ENCODE data around the gene ARHGEF28. TPM values are rescaled to one million over a fixed set of nuclear protein-coding genes. Genes with fewer than 3 reads are reported as not detected.
A peak's percentile ranks its signal among the peaks of the same experiment; 100 is the strongest.

Gene ARHGEF28
- polyA plus RNA-seq, 1 donor = 16.6 TPM

GRCh38 chr5:73599380-73599779 is 26.6 kb upstream of the ARHGEF28 start:
- H3K4me3 ChIP-seq (ENCODE audit: low read length) = no peak overlapping the region
- no peaks in the 10 kb centered on the region for H3K36me3 ChIP-seq (ENCODE audit: control insufficient read depth, insufficient read depth, low read length)
- H3K27ac ChIP-seq (ENCODE audit: low read length) = no peak overlapping the region
- H3K4me1 ChIP-seq (ENCODE audit: control insufficient read depth, insufficient read depth, low read length) = no peaks in the 10 kb centered on the region
- H3K27me3 ChIP-seq (ENCODE audit: control insufficient read depth, insufficient read depth, low read length) = no peaks in the 10 kb centered on the region
- no peaks in the 10 kb centered on the region for H3K9me3 ChIP-seq (ENCODE audit: control insufficient read depth, low read depth, low read length)
- WGBS (ENCODE audit: insufficient coverage, low lambda C conversion rate) = 90% methylated on average over 1 of the region's 3 CpGs
- DNase-seq = no peak

GRCh38 chr5:73603998-73604397 is 22.0 kb upstream of the ARHGEF28 start:
- no peak overlapping the region for H3K4me3 ChIP-seq (ENCODE audit: low read length)
- no peaks in the 10 kb centered on the region for H3K4me1 ChIP-seq (ENCODE audit: control insufficient read depth, insufficient read depth, low read length)
- WGBS (ENCODE audit: insufficient coverage, low lambda C conversion rate) = 100% methylated on average over 3 of the region's 5 CpGs
- H3K36me3 ChIP-seq (ENCODE audit: control insufficient read depth, insufficient read depth, low read length) = no peaks in the 10 kb centered on the region
- H3K27ac ChIP-seq (ENCODE audit: low read length) = no peak overlapping the region
- DNase-seq = no peak
- no peaks in the 10 kb centered on the region for H3K27me3 ChIP-seq (ENCODE audit: control insufficient read depth, insufficient read depth, low read length)
- no peaks in the 10 kb centered on the region for H3K9me3 ChIP-seq (ENCODE audit: control insufficient read depth, low read depth, low read length)

- no peaks in the 10 kb centered on the region for H3K9me3 ChIP-seq (ENCODE audit: control insufficient read depth, low read depth, low read length)
- H3K4me1 ChIP-seq (ENCODE audit: control insufficient read depth, insufficient read depth, low read length) = no peaks in the 10 kb centered on the region
- H3K27me3 ChIP-seq (ENCODE audit: control insufficient read depth, insufficient read depth, low read length) = no peaks in the 10 kb centered on the region
- WGBS (ENCODE audit: insufficient coverage, low lambda C conversion rate) = 100% methylated on average over 1 of the region's 8 CpGs
- H3K4me3 ChIP-seq (ENCODE audit: low read length) = no peak overlapping the region
- DNase-seq = peak in 1 of 2 donors; percentile 39
- H3K36me3 ChIP-seq (ENCODE audit: control insufficient read depth, insufficient read depth, low read length) = no peaks in the 10 kb centered on the region
- H3K27ac ChIP-seq (ENCODE audit: low read length) = no peak overlapping the region
Measured at GRCh38 chr5:73605223-73606087, 20.5 kb upstream of the ARHGEF28 start.

DNA sequence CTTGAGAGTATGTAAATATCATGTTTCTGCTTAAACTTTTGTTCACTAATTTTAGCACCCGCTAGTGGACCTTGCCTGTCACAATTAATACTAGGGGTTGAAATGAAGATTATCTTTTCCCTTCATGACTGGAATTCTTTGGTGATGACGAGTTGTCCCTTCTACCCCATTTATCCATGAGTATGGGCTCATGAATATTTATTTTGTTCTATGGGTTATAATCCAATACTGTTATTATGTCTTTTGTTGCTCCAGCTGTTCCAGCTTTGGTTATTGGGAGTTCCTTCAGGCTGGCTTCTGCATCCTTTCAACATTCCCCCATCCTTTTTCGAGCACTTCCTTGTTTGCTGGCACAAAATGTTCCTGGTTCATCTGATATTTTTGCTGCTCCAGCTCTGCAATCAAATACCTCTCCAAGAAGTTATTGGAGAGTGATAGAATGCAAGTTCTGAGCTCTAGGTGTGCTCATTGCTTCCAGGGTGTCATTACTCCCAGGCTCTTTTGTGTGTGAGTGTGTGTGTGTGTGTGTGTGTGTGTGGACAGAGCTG is 19.7 kb upstream of the ARHGEF28 start:
- Histone ChIP-seq H3K4me1 (ENCODE audit: control insufficient read depth, insufficient read depth, low read length) (no peaks in the 10 kb centered on the region), H3K4me3 (ENCODE audit: low read length) (no peak overlapping the region), H3K27me3 (ENCODE audit: control insufficient read depth, insufficient read depth, low read length) (no peaks in the 10 kb centered on the region), H3K9me3 (ENCODE audit: control insufficient read depth, low read depth, low read length) (no peaks in the 10 kb centered on the region), H3K36me3 (ENCODE audit: control insufficient read depth, insufficient read depth, low read length) (no peaks in the 10 kb centered on the region), H3K27ac (ENCODE audit: low read length) (no peak overlapping the region)
- WGBS (ENCODE audit: insufficient coverage, low lambda C conversion rate) = no CpG with 5 or more reads among the region's 3 CpGs
- DNase-seq = no peak

DNA sequence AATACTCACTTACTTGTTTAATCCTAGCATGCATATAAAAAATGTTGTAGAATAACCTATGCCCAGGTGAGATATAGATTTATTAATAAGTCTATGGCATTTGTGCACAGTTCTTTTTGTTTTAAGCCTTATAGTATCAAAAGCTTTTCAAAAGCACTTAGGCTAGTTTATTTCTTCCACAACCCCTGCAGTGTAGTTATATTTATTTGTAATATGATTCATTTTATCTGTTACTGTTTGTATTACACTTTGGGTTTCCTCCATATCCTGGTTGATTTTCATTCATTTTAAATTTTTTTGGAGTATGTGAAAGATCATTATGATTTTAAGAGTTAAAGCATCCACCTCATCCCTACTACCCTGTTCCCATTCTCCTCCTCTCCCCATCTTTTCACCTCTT is 18.8 kb upstream of the ARHGEF28 start:
- Histone ChIP-seq H3K4me3 (ENCODE audit: low read length) (no peak overlapping the region), H3K9me3 (ENCODE audit: control insufficient read depth, low read depth, low read length) (no peaks in the 10 kb centered on the region), H3K36me3 (ENCODE audit: control insufficient read depth, insufficient read depth, low read length) (no peaks in the 10 kb centered on the region), H3K4me1 (ENCODE audit: control insufficient read depth, insufficient read depth, low read length) (no peaks in the 10 kb centered on the region), H3K27ac (ENCODE audit: low read length) (no peak overlapping the region), H3K27me3 (ENCODE audit: control insufficient read depth, insufficient read depth, low read length) (no peaks in the 10 kb centered on the region)
- DNase-seq = no peak

GRCh38 chr5:73612799-73613198 is 13.2 kb upstream of the ARHGEF28 start:
- no peak for DNase-seq
- H3K36me3 ChIP-seq (ENCODE audit: control insufficient read depth, insufficient read depth, low read length) = no peaks in the 10 kb centered on the region
- no peaks in the 10 kb centered on the region for H3K27me3 ChIP-seq (ENCODE audit: control insufficient read depth, insufficient read depth, low read length)
- H3K4me3 ChIP-seq (ENCODE audit: low read length) = no peak overlapping the region
- H3K9me3 ChIP-seq (ENCODE audit: control insufficient read depth, low read depth, low read length) = no peaks in the 10 kb centered on the region
- peaks cover 1% of the 10 kb centered on the region for H3K4me1 ChIP-seq (ENCODE audit: control insufficient read depth, insufficient read depth, low read length)
- no peak overlapping the region for H3K27ac ChIP-seq (ENCODE audit: low read length)
- no CpG with 5 or more reads among the region's 3 CpGs for WGBS (ENCODE audit: insufficient coverage, low lambda C conversion rate)

DNA sequence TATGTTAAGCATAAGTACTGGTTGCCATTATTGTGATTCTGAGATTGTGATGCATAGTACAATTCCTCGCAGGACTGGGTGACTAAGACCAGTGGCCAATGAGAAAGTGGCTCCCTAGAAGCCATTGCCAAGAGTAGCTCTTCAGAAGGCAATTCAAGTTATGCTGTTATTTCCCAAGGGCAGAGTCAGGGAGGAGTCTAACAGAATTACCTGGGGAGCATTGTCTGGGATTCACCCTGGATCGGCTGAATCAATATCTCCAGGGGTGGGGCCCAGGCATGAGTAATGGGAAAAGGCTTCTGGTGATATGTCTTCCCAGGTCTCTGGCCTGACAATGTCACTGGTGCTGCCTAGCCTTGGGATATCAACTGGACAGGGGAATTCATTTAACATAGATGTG is 10.9 kb upstream of the ARHGEF28 start:
- no peaks in the 10 kb centered on the region for H3K27me3 ChIP-seq (ENCODE audit: control insufficient read depth, insufficient read depth, low read length)
- WGBS (ENCODE audit: insufficient coverage, low lambda C conversion rate) = no CpG with 5 or more reads among the region's 2 CpGs
- H3K36me3 ChIP-seq (ENCODE audit: control insufficient read depth, insufficient read depth, low read length) = no peaks in the 10 kb centered on the region
- no peak overlapping the region for H3K27ac ChIP-seq (ENCODE audit: low read length)
- no peaks in the 10 kb centered on the region for H3K9me3 ChIP-seq (ENCODE audit: control insufficient read depth, low read depth, low read length)
- peaks cover 5% of the 10 kb centered on the region for H3K4me1 ChIP-seq (ENCODE audit: control insufficient read depth, insufficient read depth, low read length)
- no peak overlapping the region for H3K4me3 ChIP-seq (ENCODE audit: low read length)
- DNase-seq = peak in 1 of 2 donors; percentile 30

- Histone ChIP-seq H3K27ac (ENCODE audit: low read length) (no peak overlapping the region), H3K27me3 (ENCODE audit: control insufficient read depth, insufficient read depth, low read length) (no peaks in the 10 kb centered on the region), H3K4me1 (ENCODE audit: control insufficient read depth, insufficient read depth, low read length) (peaks cover 5% of the 10 kb centered on the region), H3K9me3 (ENCODE audit: control insufficient read depth, low read depth, low read length) (no peaks in the 10 kb centered on the region), H3K36me3 (ENCODE audit: control insufficient read depth, insufficient read depth, low read length) (no peaks in the 10 kb centered on the region), H3K4me3 (ENCODE audit: low read length) (no peak overlapping the region)
- WGBS (ENCODE audit: insufficient coverage, low lambda C conversion rate) = 100% methylated on average over 1 of the region's 4 CpGs
- no peak for DNase-seq
Measured at GRCh38 chr5:73615947-73616346, 10.0 kb upstream of the ARHGEF28 start.

DNA sequence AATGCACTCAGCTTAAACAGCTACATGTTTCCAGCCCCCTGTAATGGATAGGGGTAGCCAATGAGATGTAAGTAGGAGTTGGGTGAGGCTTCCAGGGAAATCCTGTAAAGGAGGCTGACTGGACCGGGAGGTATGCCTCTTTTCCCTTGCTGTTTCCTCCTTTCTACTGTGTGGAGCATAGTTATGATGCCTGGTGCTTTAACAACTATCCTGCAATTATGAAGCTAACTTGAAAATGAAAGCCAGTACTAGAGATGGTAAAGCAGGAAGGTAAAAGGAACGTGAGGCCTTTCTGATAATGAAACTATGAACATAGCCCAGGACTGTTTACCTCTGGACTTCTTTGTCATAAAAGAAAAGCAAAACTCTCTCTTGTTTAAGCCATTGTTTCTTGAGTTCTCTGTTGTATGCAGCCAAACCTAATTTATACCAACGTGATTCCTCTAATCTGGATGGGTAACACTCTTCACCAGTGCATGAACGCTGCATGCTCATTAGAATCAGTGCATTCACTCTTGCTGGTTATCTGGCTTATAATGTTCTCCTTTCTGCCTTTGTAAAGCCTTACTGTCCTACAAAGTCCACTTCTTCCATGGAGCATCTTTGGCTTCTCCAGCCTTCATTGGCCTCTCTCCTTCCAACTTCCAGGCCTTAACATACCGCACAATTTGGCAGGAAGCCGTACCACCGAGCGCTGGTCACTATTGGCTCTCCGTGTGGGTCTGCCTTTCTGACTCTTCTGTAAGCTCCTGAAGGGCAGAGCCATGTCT is 8.3 kb upstream of the ARHGEF28 start:
- H3K27me3 ChIP-seq (ENCODE audit: control insufficient read depth, insufficient read depth, low read length) = no peaks in the 10 kb centered on the region
- H3K4me3 ChIP-seq (ENCODE audit: low read length) = no peak overlapping the region
- H3K36me3 ChIP-seq (ENCODE audit: control insufficient read depth, insufficient read depth, low read length) = no peaks in the 10 kb centered on the region
- DNase-seq = peak; percentile 33 to 75
- no CpG with 5 or more reads among the region's 9 CpGs for WGBS (ENCODE audit: insufficient coverage, low lambda C conversion rate)
- peaks cover 5% of the 10 kb centered on the region for H3K4me1 ChIP-seq (ENCODE audit: control insufficient read depth, insufficient read depth, low read length)
- H3K27ac ChIP-seq (ENCODE audit: low read length) = peak overlapping the region; percentile 69
- no peaks in the 10 kb centered on the region for H3K9me3 ChIP-seq (ENCODE audit: control insufficient read depth, low read depth, low read length)

DNA sequence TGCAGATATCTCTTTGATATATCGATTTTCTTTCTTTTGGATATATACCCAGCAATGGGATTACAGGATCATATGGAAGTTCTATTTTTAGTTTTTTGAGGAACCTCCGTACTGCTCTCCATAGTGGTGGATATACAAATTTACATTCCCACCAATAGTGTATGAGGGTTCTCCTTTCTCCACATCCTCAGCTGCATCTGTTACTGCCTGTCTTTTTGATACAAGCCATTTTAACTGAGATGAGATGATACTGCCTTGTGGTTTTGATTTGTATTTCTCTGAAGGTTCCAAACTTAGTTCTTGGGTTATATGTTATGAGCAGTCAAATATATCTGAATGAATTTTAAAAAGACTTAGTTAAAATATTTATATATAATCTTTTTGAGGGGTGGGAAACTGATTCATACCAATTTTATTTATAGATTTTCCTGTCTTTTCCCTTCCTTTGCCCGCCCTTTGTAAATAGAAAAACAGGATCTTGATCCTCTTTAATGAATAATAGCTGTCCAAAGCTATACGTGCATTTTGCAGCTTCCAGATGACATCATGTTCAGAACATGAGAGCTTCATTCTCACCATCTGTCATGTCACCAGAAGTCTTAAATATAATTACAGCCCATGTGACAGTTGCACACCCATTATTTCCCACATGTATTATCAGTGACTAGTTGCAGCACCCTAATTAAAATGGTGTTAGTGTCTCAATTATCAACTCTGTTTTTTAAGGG is 6.2 kb upstream of the ARHGEF28 start:
- WGBS (ENCODE audit: insufficient coverage, low lambda C conversion rate) = 83% methylated on average over 1 of the region's 4 CpGs
- Histone ChIP-seq H3K4me3 (ENCODE audit: low read length) (no peak overlapping the region), H3K27ac (ENCODE audit: low read length) (no peak overlapping the region), H3K9me3 (ENCODE audit: control insufficient read depth, low read depth, low read length) (no peaks in the 10 kb centered on the region), H3K27me3 (ENCODE audit: control insufficient read depth, insufficient read depth, low read length) (no peaks in the 10 kb centered on the region), H3K4me1 (ENCODE audit: control insufficient read depth, insufficient read depth, low read length) (peaks cover 13% of the 10 kb centered on the region), H3K36me3 (ENCODE audit: control insufficient read depth, insufficient read depth, low read length) (no peaks in the 10 kb centered on the region)
- DNase-seq = no peak
